ENCODE data around the gene NHLH2. TPM values are rescaled to one million over a fixed set of nuclear protein-coding genes. Genes with fewer than 3 reads are reported as not detected.

NHLH2 gene
- total and polyA plus RNA-seq, 4 donors: 2.8 to 11.7 (median 8.3) TPM

GRCh38 chr1:115839679-115840237 is 1.2 kb downstream of the NHLH2 start:
- peaks cover 55% of the 10 kb centered on the region for H3K27me3 ChIP-seq (ENCODE audit: control insufficient read depth, insufficient read depth, low read length)
- H3K27ac ChIP-seq (ENCODE audit: low read depth, low read length): peak overlapping the region; percentile 4
- WGBS (ENCODE audit: insufficient coverage): 0% methylated on average over 17 of the region's 23 CpGs
- peaks cover 20% of the 10 kb centered on the region for H3K4me1 ChIP-seq (ENCODE audit: control insufficient read depth, insufficient read depth, low read length)
- no peaks in the 10 kb centered on the region for H3K36me3 ChIP-seq (ENCODE audit: control insufficient read depth, insufficient read depth, low read length)
- H3K9me3 ChIP-seq (ENCODE audit: control insufficient read depth, insufficient read depth, low read length): no peaks in the 10 kb centered on the region
- peak in 2 of 6 donors; percentile 58 to 89 for DNase-seq (ENCODE audit: low read depth in 4 of 6, low spot score in 6 of 6)
- peak overlapping the region; percentile 30 for H3K4me3 ChIP-seq (ENCODE audit: low read depth, low read length)

GRCh38 chr1:115839029-115839678 is 1.8 kb downstream of the NHLH2 start:
- peak overlapping the region; percentile 4 for H3K27ac ChIP-seq (ENCODE audit: low read depth, low read length)
- peak in 2 of 6 donors; percentile 63 to 76 for DNase-seq (ENCODE audit: low read depth in 4 of 6, low spot score in 6 of 6)
- H3K4me1 ChIP-seq (ENCODE audit: control insufficient read depth, insufficient read depth, low read length): peaks cover 20% of the 10 kb centered on the region
- peaks cover 56% of the 10 kb centered on the region for H3K27me3 ChIP-seq (ENCODE audit: control insufficient read depth, insufficient read depth, low read length)
- H3K36me3 ChIP-seq (ENCODE audit: control insufficient read depth, insufficient read depth, low read length): no peaks in the 10 kb centered on the region
- WGBS (ENCODE audit: insufficient coverage): under 1% methylated on average over 49 of the region's 49 CpGs
- H3K4me3 ChIP-seq (ENCODE audit: low read depth, low read length): peak overlapping the region; percentile 30
- no peaks in the 10 kb centered on the region for H3K9me3 ChIP-seq (ENCODE audit: control insufficient read depth, insufficient read depth, low read length)

GRCh38 chr1:115838431-115839028 is 2.4 kb downstream of the NHLH2 start:
- no peak overlapping the region for H3K27ac ChIP-seq (ENCODE audit: low read depth, low read length)
- under 1% methylated on average over 67 of the region's 67 CpGs for WGBS (ENCODE audit: insufficient coverage)
- no peaks in the 10 kb centered on the region for H3K36me3 ChIP-seq (ENCODE audit: control insufficient read depth, insufficient read depth, low read length)
- peaks cover 56% of the 10 kb centered on the region for H3K27me3 ChIP-seq (ENCODE audit: control insufficient read depth, insufficient read depth, low read length)
- H3K4me3 ChIP-seq (ENCODE audit: low read depth, low read length): peak overlapping the region; percentile 30
- DNase-seq (ENCODE audit: low read depth in 4 of 6, low spot score in 6 of 6): peak in 2 of 6 donors; percentile 58 to 68
- H3K4me1 ChIP-seq (ENCODE audit: control insufficient read depth, insufficient read depth, low read length): peaks cover 20% of the 10 kb centered on the region
- no peaks in the 10 kb centered on the region for H3K9me3 ChIP-seq (ENCODE audit: control insufficient read depth, insufficient read depth, low read length)

- peak overlapping the region; percentile 26 for H3K4me3 ChIP-seq (ENCODE audit: low read depth, low read length)
- DNase-seq (ENCODE audit: low read depth in 4 of 6, low spot score in 6 of 6): peak in 1 of 6 donors; percentile 64
- peaks cover 56% of the 10 kb centered on the region for H3K27me3 ChIP-seq (ENCODE audit: control insufficient read depth, insufficient read depth, low read length)
These were observed 3.0 kb downstream of the NHLH2 start for GRCh38 chr1:115837740-115838421.

GRCh38 chr1:115837341-115837739 is 3.6 kb downstream of the NHLH2 start:
- no peak overlapping the region for H3K4me3 ChIP-seq (ENCODE audit: low read depth, low read length)
- no peaks in the 10 kb centered on the region for H3K36me3 ChIP-seq (ENCODE audit: control insufficient read depth, insufficient read depth, low read length)
- H3K9me3 ChIP-seq (ENCODE audit: control insufficient read depth, insufficient read depth, low read length): no peaks in the 10 kb centered on the region
- WGBS (ENCODE audit: insufficient coverage): 21% methylated on average over 3 of the region's 4 CpGs
- peaks cover 51% of the 10 kb centered on the region for H3K27me3 ChIP-seq (ENCODE audit: control insufficient read depth, insufficient read depth, low read length)
- DNase-seq (ENCODE audit: low read depth in 4 of 6, low spot score in 6 of 6): peak in 1 of 6 donors; percentile 69
- peaks cover 20% of the 10 kb centered on the region for H3K4me1 ChIP-seq (ENCODE audit: control insufficient read depth, insufficient read depth, low read length)
- no peak overlapping the region for H3K27ac ChIP-seq (ENCODE audit: low read depth, low read length)

More at GRCh38 chr1:115837740-115838421, 3.0 kb downstream of the NHLH2 start:
- H3K27ac ChIP-seq (ENCODE audit: low read depth, low read length): no peak overlapping the region
- no peaks in the 10 kb centered on the region for H3K36me3 ChIP-seq (ENCODE audit: control insufficient read depth, insufficient read depth, low read length)
- peaks cover 20% of the 10 kb centered on the region for H3K4me1 ChIP-seq (ENCODE audit: control insufficient read depth, insufficient read depth, low read length)
- H3K9me3 ChIP-seq (ENCODE audit: control insufficient read depth, insufficient read depth, low read length): no peaks in the 10 kb centered on the region
- 1% methylated on average over 80 of the region's 80 CpGs for WGBS (ENCODE audit: insufficient coverage)

GRCh38 chr1:115833856-115834255 is 7.1 kb downstream of the NHLH2 start:
- no peak overlapping the region for H3K4me3 ChIP-seq (ENCODE audit: low read depth, low read length)
- no peak for DNase-seq (ENCODE audit: low read depth in 4 of 6, low spot score in 6 of 6)
- no peaks in the 10 kb centered on the region for H3K9me3 ChIP-seq (ENCODE audit: control insufficient read depth, insufficient read depth, low read length)
- no peaks in the 10 kb centered on the region for H3K36me3 ChIP-seq (ENCODE audit: control insufficient read depth, insufficient read depth, low read length)
- peaks cover 24% of the 10 kb centered on the region for H3K27me3 ChIP-seq (ENCODE audit: control insufficient read depth, insufficient read depth, low read length)
- no peak overlapping the region for H3K27ac ChIP-seq (ENCODE audit: low read depth, low read length)
- peaks cover 14% of the 10 kb centered on the region for H3K4me1 ChIP-seq (ENCODE audit: control insufficient read depth, insufficient read depth, low read length)
- 62% methylated on average over 4 of the region's 5 CpGs for WGBS (ENCODE audit: insufficient coverage)

- no peak overlapping the region for H3K27ac ChIP-seq (ENCODE audit: low read depth, low read length)
- H3K27me3 ChIP-seq (ENCODE audit: control insufficient read depth, insufficient read depth, low read length): peaks cover 20% of the 10 kb centered on the region
These were observed 8.3 kb downstream of the NHLH2 start for GRCh38 chr1:115832651-115833050.

GRCh38 chr1:115830963-115831362 is 10.0 kb downstream of the NHLH2 start:
- Histone ChIP-seq H3K4me3 (ENCODE audit: low read depth, low read length) (no peak overlapping the region), H3K27me3 (ENCODE audit: control insufficient read depth, insufficient read depth, low read length) (peaks cover 19% of the 10 kb centered on the region), H3K9me3 (ENCODE audit: control insufficient read depth, insufficient read depth, low read length) (no peaks in the 10 kb centered on the region), H3K27ac (ENCODE audit: low read depth, low read length) (no peak overlapping the region), H3K36me3 (ENCODE audit: control insufficient read depth, insufficient read depth, low read length) (no peaks in the 10 kb centered on the region), H3K4me1 (ENCODE audit: control insufficient read depth, insufficient read depth, low read length) (peaks cover 13% of the 10 kb centered on the region)
- WGBS (ENCODE audit: insufficient coverage): no CpG with 5 or more reads among the region's 3 CpGs
- no peak for DNase-seq (ENCODE audit: low read depth in 4 of 6, low spot score in 6 of 6)

More at GRCh38 chr1:115832651-115833050, 8.3 kb downstream of the NHLH2 start:
- DNase-seq (ENCODE audit: low read depth in 4 of 6, low spot score in 6 of 6): no peak
- H3K4me3 ChIP-seq (ENCODE audit: low read depth, low read length): no peak overlapping the region
- no peaks in the 10 kb centered on the region for H3K36me3 ChIP-seq (ENCODE audit: control insufficient read depth, insufficient read depth, low read length)
- WGBS (ENCODE audit: insufficient coverage): 82% methylated on average over 8 of the region's 8 CpGs
- H3K9me3 ChIP-seq (ENCODE audit: control insufficient read depth, insufficient read depth, low read length): no peaks in the 10 kb centered on the region
- H3K4me1 ChIP-seq (ENCODE audit: control insufficient read depth, insufficient read depth, low read length): peaks cover 13% of the 10 kb centered on the region

GRCh38 chr1:115829947-115830346 is 11.0 kb downstream of the NHLH2 start:
- no peak for DNase-seq (ENCODE audit: low read depth in 4 of 6, low spot score in 6 of 6)
- Histone ChIP-seq H3K4me1 (ENCODE audit: control insufficient read depth, insufficient read depth, low read length) (peaks cover 13% of the 10 kb centered on the region), H3K36me3 (ENCODE audit: control insufficient read depth, insufficient read depth, low read length) (no peaks in the 10 kb centered on the region), H3K27ac (ENCODE audit: low read depth, low read length) (no peak overlapping the region), H3K4me3 (ENCODE audit: low read depth, low read length) (no peak overlapping the region), H3K27me3 (ENCODE audit: control insufficient read depth, insufficient read depth, low read length) (peaks cover 15% of the 10 kb centered on the region), H3K9me3 (ENCODE audit: control insufficient read depth, insufficient read depth, low read length) (no peaks in the 10 kb centered on the region)
- 95% methylated on average over 3 of the region's 3 CpGs for WGBS (ENCODE audit: insufficient coverage)
